OCI-M2 (cell line): ENCODE data around the gene RNF214.

Experiments used
- DNase-seq: peaks from one replicate; lab custom pipeline; 2025; ENCODE audit not compliant: unreplicated experiment; lab: John Stamatoyannopoulos, UW

The RNF214 gene

GRCh38 chr11:117212697-117213355, 19.6 kb upstream of the RNF214 start:
- DNase-seq, result no peak

GRCh38 chr11:117214404-117215110, 17.9 kb upstream of the RNF214 start:
- no peak for DNase-seq

GRCh38 chr11:117217141-117218084, 15.1 kb upstream of the RNF214 start:
- no peak for DNase-seq

- no peak for DNase-seq
Measured at GRCh38 chr11:117218133-117218915, 14.1 kb upstream of the RNF214 start.

- DNase-seq, result no peak
Measured at GRCh38 chr11:117219001-117219400, 13.5 kb upstream of the RNF214 start.

- DNase-seq, result no peak
Measured at GRCh38 chr11:117219455-117219854, 13.0 kb upstream of the RNF214 start.

GRCh38 chr11:117219995-117220394, 12.5 kb upstream of the RNF214 start:
- DNase-seq, result no peak

GRCh38 chr11:117220568-117220967, 11.9 kb upstream of the RNF214 start:
- DNase-seq, result no peak

GRCh38 chr11:117220999-117221774, 11.3 kb upstream of the RNF214 start:
- no peak for DNase-seq

- no peak for DNase-seq
Measured at GRCh38 chr11:117221775-117222517, 10.5 kb upstream of the RNF214 start.

- no peak for DNase-seq
Measured at GRCh38 chr11:117222991-117223740, 9.3 kb upstream of the RNF214 start.

- no peak for DNase-seq
Measured at GRCh38 chr11:117223741-117224689, 8.5 kb upstream of the RNF214 start.

GRCh38 chr11:117225553-117226170, 6.8 kb upstream of the RNF214 start:
- no peak for DNase-seq

GRCh38 chr11:117226388-117227385, 5.8 kb upstream of the RNF214 start:
- no peak for DNase-seq

- DNase-seq, result no peak
Measured at GRCh38 chr11:117228091-117228490, 4.4 kb upstream of the RNF214 start.

GRCh38 chr11:117229411-117229810, 3.1 kb upstream of the RNF214 start:
- no peak for DNase-seq
